CD4-positive, CD25-positive, alpha-beta regulatory T cell (primary cell): ENCODE results near the gene IFITM1. TPM values are rescaled to one million over a fixed set of nuclear protein-coding genes. Genes with fewer than 3 reads are reported as not detected.

Experiments
- ATAC-seq, 2 donors: fragments of 150-1000 bp; cut with Tn5 transposase; one replicate each; pipeline ENCODE4 v1.10.0; 2021; ENCODE audit warnings: low read depth in 2 of 2, moderate number of reproducible peaks in 2 of 2, moderate library complexity in 1 of 2
- DNase-seq, 3 donors: peaks; one replicate each; pipeline versions ENCODE4 v3.0.0 to v3.0.0-alpha.2; 2012 to 2022; ENCODE audit warnings: mixed read lengths in 1 of 3
- H3K27ac ChIP-seq: one replicate; pipeline ENCODE4 v1.7.0; 2013; ENCODE audit warnings: mild to moderate bottlenecking, low read length; ENCODE audit not compliant: insufficient read depth, poor library complexity, severe bottlenecking
- H3K27me3 ChIP-seq: one replicate; pipeline ENCODE4 v1.7.0; 2013; ENCODE audit warnings: low read length; ENCODE audit not compliant: control insufficient read depth, insufficient read depth
- H3K36me3 ChIP-seq: one replicate; pipeline ENCODE4 v1.7.0; 2013; ENCODE audit warnings: mild to moderate bottlenecking, low read length, moderate library complexity; ENCODE audit not compliant: control insufficient read depth, insufficient read depth
- H3K4me1 ChIP-seq: 2 replicates; pipeline ENCODE4 v1.7.0; 2013; ENCODE audit warnings: mild to moderate bottlenecking, low read length; ENCODE audit not compliant: insufficient read depth, control insufficient read depth, poor library complexity, severe bottlenecking
- H3K4me3 ChIP-seq: one replicate; pipeline ENCODE4 v1.7.0; 2013; ENCODE audit warnings: low read depth, mild to moderate bottlenecking, low read length, moderate library complexity
- H3K9me3 ChIP-seq, 2 experiments: 1 replicate in 1 of 2; 2 replicates in 1 of 2; pipeline ENCODE4 v1.7.0; 2013; ENCODE audit warnings: low read length in 2 of 2, mild to moderate bottlenecking in 1 of 2, moderate library complexity in 1 of 2; ENCODE audit not compliant: control insufficient read depth in 2 of 2
- H3K27ac Mint-ChIP-seq, 3 donors: one replicate each; pipeline ENCODE4 v1.8.0; 2020 to 2022; ENCODE audit warnings: mild to moderate bottlenecking in 3 of 3, mixed read lengths in 3 of 3, moderate library complexity in 2 of 3
- H3K27me3 Mint-ChIP-seq: one replicate; pipeline ENCODE4 v1.8.0; 2022; ENCODE audit warnings: mild to moderate bottlenecking, mixed read lengths
- H3K36me3 Mint-ChIP-seq: one replicate; pipeline ENCODE4 v1.8.0; 2020; ENCODE audit warnings: mixed read lengths
- H3K4me1 Mint-ChIP-seq, 4 donors: one replicate each; pipeline ENCODE4 v1.8.0; 2020 to 2022; ENCODE audit warnings: mixed read lengths in 4 of 4, mild to moderate bottlenecking in 1 of 4
- H3K4me3 Mint-ChIP-seq, 4 donors: one replicate each; pipeline ENCODE4 v1.8.0; 2020 to 2022; ENCODE audit warnings: mild to moderate bottlenecking in 4 of 4, mixed read lengths in 4 of 4, moderate library complexity in 3 of 4
- H3K9me3 Mint-ChIP-seq, 7 donors: one replicate each; pipeline ENCODE4 v1.8.0; 2020 to 2022; ENCODE audit warnings: mixed read lengths in 7 of 7, mild to moderate bottlenecking in 3 of 7, moderate library complexity in 2 of 7
- polyA plus RNA-seq, 4 donors: library from polyadenylated mRNA; unstranded; fragments of 300-500 nt; fragmentation: Illumina TruSeq; gene quantifications; one replicate each; pipeline ENCODE4 v1.2.3, GENCODE V29; 2021
- total RNA-seq: library from RNA; stranded (reverse); gene quantifications from one replicate; pipeline ENCODE4 v1.2.3, GENCODE V29; 2022

The IFITM1 gene
- total and polyA plus RNA-seq, 5 donors from 2014 or later, result 320 to 1,544 (median 1,395) TPM

- DNase-seq (no peak), ATAC-seq (no peak)
- Histone ChIP-seq H3K4me1 (peaks cover 34% of the 10 kb centered on the region), H3K9me3 (no peaks in the 10 kb centered on the region), H3K27ac (no peak overlapping the region), H3K27me3 (no peaks in the 10 kb centered on the region), H3K4me3 (no peak overlapping the region), H3K36me3 (no peaks in the 10 kb centered on the region)
- Mint-ChIP-seq H3K4me3 (no peak overlapping the region), H3K27ac (no peak overlapping the region), H3K4me1 (peaks cover 8 to 41% (median 23%) of the 10 kb centered on the region in 4 donors), H3K27me3 (peaks cover 14% of the 10 kb centered on the region), H3K36me3 (peaks cover 5% of the 10 kb centered on the region), H3K9me3 (no peaks in the 10 kb centered on the region)
Observed at GRCh38 chr11:271319-271715, 42.5 kb upstream of the IFITM1 start.

GRCh38 chr11:272195-272930 is 41.5 kb upstream of the IFITM1 start:
- H3K27ac Mint-ChIP-seq, result peak overlapping the region in 2 of 3 donors; percentile 6 to 90

GRCh38 chr11:272931-273198 is 41.0 kb upstream of the IFITM1 start:
- H3K36me3 Mint-ChIP-seq, result peaks cover 10% of the 10 kb centered on the region
- H3K9me3 Mint-ChIP-seq, result peaks cover 0 to 1% (median 0%) of the 10 kb centered on the region in 7 donors
- no peak overlapping the region for H3K4me3 Mint-ChIP-seq
- DNase-seq (no peak), ATAC-seq (no peak)
- peaks cover 24% of the 10 kb centered on the region for H3K27me3 Mint-ChIP-seq
- Histone ChIP-seq H3K27me3 (peaks cover 5% of the 10 kb centered on the region), H3K9me3 (no peaks in the 10 kb centered on the region), H3K27ac (no peak overlapping the region), H3K36me3 (no peaks in the 10 kb centered on the region), H3K4me1 (peaks cover 26% of the 10 kb centered on the region), H3K4me3 (no peak overlapping the region)
- H3K4me1 Mint-ChIP-seq, result peaks cover 13 to 43% (median 25%) of the 10 kb centered on the region in 4 donors
- peak overlapping the region in 2 of 3 donors; percentile 6 to 74 for H3K27ac Mint-ChIP-seq

More at GRCh38 chr11:272195-272930, 41.5 kb upstream of the IFITM1 start:
- DNase-seq (no peak), ATAC-seq (no peak)
- Mint-ChIP-seq H3K4me1 (peaks cover 13 to 42% (median 21%) of the 10 kb centered on the region in 4 donors), H3K36me3 (peaks cover 10% of the 10 kb centered on the region), H3K27me3 (peaks cover 19% of the 10 kb centered on the region), H3K9me3 (peaks cover 0 to 1% (median 0%) of the 10 kb centered on the region in 7 donors), H3K4me3 (peak overlapping the region in 1 of 4 donors; percentile 20)
- no peak overlapping the region for H3K4me3 ChIP-seq
- H3K4me1 ChIP-seq, result peaks cover 31% of the 10 kb centered on the region
- H3K27me3 ChIP-seq, result peaks cover under 1% of the 10 kb centered on the region
- no peaks in the 10 kb centered on the region for H3K36me3 ChIP-seq
- no peaks in the 10 kb centered on the region for H3K9me3 ChIP-seq
- H3K27ac ChIP-seq, result no peak overlapping the region

GRCh38 chr11:276219-276618 is 37.6 kb upstream of the IFITM1 start:
- Mint-ChIP-seq H3K27ac (no peak overlapping the region), H3K4me3 (peak overlapping the region in 2 of 4 donors; percentile 71 to 72), H3K36me3 (peaks cover 10% of the 10 kb centered on the region), H3K4me1 (peaks cover 5 to 33% (median 12%) of the 10 kb centered on the region in 4 donors), H3K27me3 (peaks cover 40% of the 10 kb centered on the region), H3K9me3 (peaks cover 0 to 1% (median 0%) of the 10 kb centered on the region in 7 donors)
- no peak overlapping the region for H3K27ac ChIP-seq
- H3K4me3 ChIP-seq, result no peak overlapping the region
- ATAC-seq, result no peak
- no peaks in the 10 kb centered on the region for H3K36me3 ChIP-seq
- H3K9me3 ChIP-seq, result no peaks in the 10 kb centered on the region
- peaks cover 10% of the 10 kb centered on the region for H3K27me3 ChIP-seq
- H3K4me1 ChIP-seq, result peaks cover 33% of the 10 kb centered on the region
- DNase-seq, result no peak

GRCh38 chr11:278001-278951 is 35.6 kb upstream of the IFITM1 start, which contains the start of gene NLRP6:
NLRP6 (plus strand) TSS chr11:278407; CDS start chr11:278570, 163 bp downstream.
- peaks cover 60% of the 10 kb centered on the region for H3K27me3 Mint-ChIP-seq
- H3K4me1 Mint-ChIP-seq, result peaks cover 5 to 47% (median 14%) of the 10 kb centered on the region in 4 donors
- Histone ChIP-seq H3K36me3 (no peaks in the 10 kb centered on the region), H3K4me3 (no peak within 1 kb of the TSS), H3K4me1 (peaks cover 48% of the 10 kb centered on the region), H3K9me3 (no peaks in the 10 kb centered on the region), H3K27ac (no peak within 1 kb of the TSS), H3K27me3 (peaks cover 16% of the 10 kb centered on the region)
- peak within 1 kb of the TSS; percentile 39 to 71 (median 62) for H3K4me3 Mint-ChIP-seq
- peaks cover 0 to 1% (median 0%) of the 10 kb centered on the region in 7 donors for H3K9me3 Mint-ChIP-seq
- peaks cover 14% of the 10 kb centered on the region for H3K36me3 Mint-ChIP-seq
- peak within 1 kb of the TSS in 1 of 3 donors; percentile 23 for H3K27ac Mint-ChIP-seq
- no peak for DNase-seq
- no peak for ATAC-seq

- peaks cover 16% of the 10 kb centered on the region for H3K27me3 ChIP-seq
- Mint-ChIP-seq H3K27me3 (peaks cover 63% of the 10 kb centered on the region), H3K4me3 (peak overlapping the region in 3 of 4 donors; percentile 59 to 73 (median 71)), H3K27ac (no peak overlapping the region), H3K4me1 (peaks cover 5 to 53% (median 15%) of the 10 kb centered on the region in 4 donors), H3K9me3 (peaks cover 0 to 1% (median 0%) of the 10 kb centered on the region in 7 donors), H3K36me3 (peaks cover 14% of the 10 kb centered on the region)
- H3K36me3 ChIP-seq, result no peaks in the 10 kb centered on the region
- no peak overlapping the region for H3K27ac ChIP-seq
- H3K4me1 ChIP-seq, result peaks cover 48% of the 10 kb centered on the region
- no peaks in the 10 kb centered on the region for H3K9me3 ChIP-seq
- ATAC-seq (peak in 1 of 2 donors; percentile 29), DNase-seq (no peak)
- no peak overlapping the region for H3K4me3 ChIP-seq
Observed at GRCh38 chr11:279040-279965, 34.5 kb upstream of the IFITM1 start.
